PC-9 (cell line): Measurements from ENCODE around the gene ADGRE1.

Experiments
- CTCF ChIP-seq: fragments of 200-600 bp; sonication (generic); conservative IDR thresholded peaks from 2 replicates; pipeline ENCODE4 v1.6.1; 2017; ENCODE audit warnings: mixed run types, antibody characterized with exemption, mild to moderate bottlenecking, moderate library complexity
- EZH2 ChIP-seq: fragments of 200-600 bp; sonication (generic); IDR thresholded peaks from 2 replicates; pipeline ENCODE4 v1.8.0; 2017; ENCODE audit warnings: antibody characterized with exemption, low read depth

- no peak for TF ChIP-seq CTCF
- no peak for TF ChIP-seq EZH2
Observed at GRCh38 chr19:6988257-6988656, 100.9 kb downstream of the ADGRE1 start.
